ENCODE results near the gene ABHD8.

Gene ABHD8, protein sequence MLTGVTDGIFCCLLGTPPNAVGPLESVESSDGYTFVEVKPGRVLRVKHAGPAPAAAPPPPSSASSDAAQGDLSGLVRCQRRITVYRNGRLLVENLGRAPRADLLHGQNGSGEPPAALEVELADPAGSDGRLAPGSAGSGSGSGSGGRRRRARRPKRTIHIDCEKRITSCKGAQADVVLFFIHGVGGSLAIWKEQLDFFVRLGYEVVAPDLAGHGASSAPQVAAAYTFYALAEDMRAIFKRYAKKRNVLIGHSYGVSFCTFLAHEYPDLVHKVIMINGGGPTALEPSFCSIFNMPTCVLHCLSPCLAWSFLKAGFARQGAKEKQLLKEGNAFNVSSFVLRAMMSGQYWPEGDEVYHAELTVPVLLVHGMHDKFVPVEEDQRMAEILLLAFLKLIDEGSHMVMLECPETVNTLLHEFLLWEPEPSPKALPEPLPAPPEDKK

GRCh38 chr19:17303167-17303939 lies at the start of gene ABHD8:
Gene ABHD8 (minus strand): TSS chr19:17303425. CDS start chr19:17301616, 1,809 bp downstream.
- DNase-seq = peak; percentile 95

DNA sequence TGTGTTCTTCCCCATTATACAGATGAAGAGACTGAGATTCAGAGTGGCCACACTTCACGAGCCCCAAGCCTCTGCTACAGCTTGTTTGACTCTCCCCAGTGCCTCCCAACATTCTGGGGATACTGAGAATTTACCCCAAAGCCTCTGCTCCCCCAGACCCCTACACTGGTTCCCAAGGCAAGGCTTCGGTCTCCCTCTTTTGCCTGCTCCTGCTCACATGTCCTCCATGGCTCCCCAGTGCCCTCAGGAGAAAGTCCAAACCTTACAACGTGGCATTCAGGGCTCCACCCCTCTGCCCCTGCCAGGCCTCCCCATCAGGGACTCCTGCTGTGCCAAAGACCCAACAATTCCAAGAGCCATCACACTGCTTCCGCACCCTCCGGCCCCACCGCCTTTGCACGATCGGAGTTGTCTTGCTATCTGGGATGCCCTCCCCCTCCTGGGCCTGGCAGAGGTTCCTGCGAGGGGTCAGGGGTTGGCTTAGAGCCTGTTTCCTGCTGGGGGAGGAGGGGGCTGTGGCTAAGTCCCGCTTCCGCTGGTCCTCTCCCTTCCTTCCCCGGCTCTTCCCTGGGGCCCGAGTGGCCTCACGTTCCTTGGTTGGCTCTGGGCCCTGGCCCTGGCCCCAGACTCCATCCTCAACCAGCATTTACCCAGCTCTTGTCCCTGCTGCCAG lies 49.5 kb upstream of the ABHD8 start:
- DNase-seq = no peak

- no peak for DNase-seq
Measured at GRCh38 chr19:17351815-17352435, 48.7 kb upstream of the ABHD8 start.

- DNase-seq = no peak
Measured at GRCh38 chr19:17348700-17349099, 45.5 kb upstream of the ABHD8 start.

- no peak for DNase-seq
Measured at GRCh38 chr19:17347877-17348276, 44.7 kb upstream of the ABHD8 start.

DNA sequence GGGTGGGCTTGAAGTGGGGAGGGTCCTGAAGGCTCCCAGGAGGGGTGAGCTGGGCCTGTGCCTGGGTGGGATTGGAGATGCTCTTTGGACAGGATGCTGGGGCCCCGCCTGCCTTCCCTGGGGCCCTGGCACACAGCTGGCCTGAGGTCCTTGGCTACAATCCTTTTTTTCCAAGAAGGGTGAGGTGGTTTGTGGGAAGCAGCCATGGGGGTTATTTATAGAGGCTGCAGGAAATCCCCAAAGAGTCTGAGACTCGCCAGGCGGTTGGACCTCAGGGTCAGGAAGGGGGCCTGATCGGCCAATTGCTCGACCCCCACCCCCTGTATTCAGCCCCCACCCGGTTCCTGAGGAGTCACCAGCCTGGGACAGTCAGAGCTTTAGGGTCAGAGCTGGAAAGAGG lies 44.1 kb upstream of the ABHD8 start:
- DNase-seq = no peak

- DNase-seq = peak; percentile 52
Measured at GRCh38 chr19:17346109-17346671, 43.0 kb upstream of the ABHD8 start.

GRCh38 chr19:17341845-17342244 lies 38.6 kb upstream of the ABHD8 start:
- DNase-seq = no peak

DNA sequence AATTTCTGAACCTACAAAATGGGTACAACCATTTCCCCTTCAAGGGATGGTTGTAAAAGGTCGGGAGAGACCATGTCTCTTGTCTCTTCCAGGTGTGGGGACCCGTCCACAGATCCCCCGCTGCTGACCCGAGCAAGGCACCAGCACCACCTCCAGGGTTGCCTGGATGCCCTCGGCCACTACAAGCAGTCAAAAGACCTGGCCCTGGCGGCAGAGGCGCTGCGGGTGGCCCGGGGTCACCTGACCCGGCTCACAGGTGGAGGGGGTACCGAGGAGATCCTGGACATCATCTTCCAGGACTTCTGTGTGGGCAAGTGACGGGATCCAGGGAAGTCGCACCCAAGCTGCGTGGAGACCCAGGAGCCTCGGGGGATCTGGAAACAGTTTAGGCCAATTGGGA lies 38.2 kb upstream of the ABHD8 start:
- DNase-seq = no peak

DNA sequence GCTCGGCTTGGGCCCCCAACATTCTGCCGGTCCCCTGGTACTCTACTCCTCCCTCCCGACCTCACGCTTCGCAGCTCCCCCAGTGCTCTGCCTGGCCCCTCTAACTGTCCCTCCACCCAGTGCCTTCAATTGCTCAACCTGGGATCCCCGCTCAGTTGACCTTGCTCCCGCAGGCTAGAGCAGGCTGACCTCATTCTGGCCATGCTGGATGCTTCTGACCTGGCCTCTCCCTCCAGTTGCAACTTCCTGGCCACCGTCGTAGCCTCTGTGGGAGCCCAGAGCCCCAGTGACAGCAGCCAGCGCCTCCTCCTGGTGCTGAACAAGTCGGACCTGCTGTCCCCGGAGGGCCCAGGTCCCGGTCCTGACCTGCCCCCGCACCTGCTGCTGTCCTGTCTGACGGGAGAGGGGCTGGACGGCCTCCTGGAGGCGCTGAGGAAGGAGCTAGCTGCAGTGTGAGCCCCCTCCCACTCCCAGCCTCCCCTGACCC lies 37.7 kb upstream of the ABHD8 start:
- no peak for DNase-seq

DNA sequence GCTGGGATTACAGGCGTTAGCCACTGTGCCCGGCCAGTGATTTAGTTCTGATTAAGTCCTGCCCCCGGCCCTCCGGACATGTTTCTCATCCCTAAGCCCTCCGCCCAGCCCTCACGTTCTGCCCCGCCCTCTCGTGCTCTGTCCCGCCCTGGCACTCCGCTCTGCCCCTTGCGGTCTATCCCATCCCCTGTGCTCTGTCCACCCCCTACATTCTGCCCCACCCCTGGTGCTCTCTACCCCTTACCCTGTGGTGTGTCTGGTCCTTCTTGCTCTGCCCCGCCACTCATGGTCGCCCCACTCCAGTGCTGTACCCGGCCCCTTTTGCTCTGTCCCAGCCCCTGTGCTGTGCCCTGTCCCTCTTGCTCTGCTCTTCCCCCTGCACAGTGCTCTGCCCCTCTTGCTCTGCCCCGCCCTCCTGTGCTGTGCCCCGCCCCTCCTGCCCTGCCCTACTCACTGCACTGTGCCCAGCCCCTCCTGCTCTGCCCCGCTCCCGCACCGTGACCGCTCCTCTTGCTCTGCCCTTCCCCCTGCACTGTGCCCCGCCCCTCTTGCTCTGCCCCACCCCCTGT lies 37.2 kb upstream of the ABHD8 start:
- DNase-seq = no peak

DNA sequence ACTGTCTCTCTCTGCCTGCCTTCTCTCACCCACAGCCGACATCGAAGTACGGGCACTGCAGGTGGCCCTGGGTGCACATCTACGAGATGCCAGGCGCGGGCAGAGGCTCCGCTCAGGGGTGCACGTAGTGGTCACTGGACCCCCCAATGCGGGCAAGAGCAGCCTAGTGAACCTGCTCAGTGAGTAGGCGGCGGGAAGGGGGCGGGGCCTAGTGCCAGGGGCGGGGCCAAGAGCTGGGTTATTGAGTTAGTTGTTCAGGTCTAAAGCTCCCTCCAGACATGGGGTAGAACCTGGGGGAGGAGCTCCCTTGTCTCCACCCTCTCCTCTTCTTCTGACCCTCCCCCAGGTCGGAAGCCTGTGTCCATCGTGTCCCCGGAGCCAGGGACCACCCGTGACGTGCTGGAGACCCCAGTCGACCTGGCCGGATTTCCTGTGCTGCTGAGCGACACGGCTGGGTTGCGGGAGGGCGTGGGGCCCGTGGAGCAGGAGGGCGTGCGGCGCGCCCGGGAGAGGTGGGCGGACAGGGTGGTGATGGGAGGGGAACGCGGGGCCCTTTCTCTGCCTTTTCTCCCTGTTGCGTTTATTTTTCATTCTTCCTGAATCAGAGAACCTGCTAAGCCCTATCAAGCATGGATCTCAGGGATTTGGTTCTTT lies 36.0 kb upstream of the ABHD8 start:
- DNase-seq = no peak

- no peak for DNase-seq
Measured at GRCh38 chr19:17338433-17339078, 35.3 kb upstream of the ABHD8 start.

- no peak for DNase-seq
Measured at GRCh38 chr19:17337675-17338432, 34.6 kb upstream of the ABHD8 start.

DNA sequence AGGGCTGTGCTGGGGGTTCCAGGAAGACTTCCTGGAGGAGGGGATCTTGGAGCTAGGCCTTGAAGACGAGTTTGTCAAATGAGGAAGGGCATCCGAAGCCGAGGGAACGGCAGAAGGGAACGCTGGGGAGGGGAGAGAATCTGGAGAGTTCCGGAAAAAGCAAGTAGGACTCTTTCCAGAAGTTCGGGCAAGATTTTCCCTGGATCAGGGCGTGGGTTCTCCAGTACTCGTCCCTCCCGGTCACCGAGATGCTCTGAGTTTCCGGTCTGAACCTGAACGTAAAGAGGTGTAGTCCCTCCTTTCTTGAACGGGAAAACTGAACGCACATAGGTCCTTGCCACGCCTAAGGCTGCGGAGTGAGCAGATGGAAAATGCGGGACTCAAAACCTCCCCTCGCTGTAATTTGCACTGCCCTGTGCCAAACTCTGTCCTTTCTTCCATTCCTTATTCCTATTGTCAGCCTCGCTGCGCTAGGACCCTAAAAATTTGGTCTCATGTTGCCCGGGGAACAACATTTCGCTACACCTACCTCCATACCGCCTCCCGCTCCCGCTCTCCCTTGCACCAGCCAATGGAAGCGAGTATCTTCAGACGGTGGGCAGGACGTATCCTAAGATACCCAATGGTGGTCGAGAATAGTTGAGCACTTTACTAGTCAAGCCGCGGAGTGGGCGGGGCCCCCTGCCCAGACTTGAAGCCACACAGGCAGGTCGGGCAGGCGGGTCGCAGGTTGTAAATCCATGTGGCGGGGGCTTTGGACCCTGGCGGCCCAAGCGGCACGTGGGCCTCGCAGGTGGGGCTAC lies 33.8 kb upstream of the ABHD8 start, which contains the start of gene GTPBP3:
Gene GTPBP3, plus strand, starts transcription at position 682 of the 803 bp plus-strand sequence. Its CDS starts 59 bp downstream, at position 741.
- peak; percentile 98 for DNase-seq

DNA sequence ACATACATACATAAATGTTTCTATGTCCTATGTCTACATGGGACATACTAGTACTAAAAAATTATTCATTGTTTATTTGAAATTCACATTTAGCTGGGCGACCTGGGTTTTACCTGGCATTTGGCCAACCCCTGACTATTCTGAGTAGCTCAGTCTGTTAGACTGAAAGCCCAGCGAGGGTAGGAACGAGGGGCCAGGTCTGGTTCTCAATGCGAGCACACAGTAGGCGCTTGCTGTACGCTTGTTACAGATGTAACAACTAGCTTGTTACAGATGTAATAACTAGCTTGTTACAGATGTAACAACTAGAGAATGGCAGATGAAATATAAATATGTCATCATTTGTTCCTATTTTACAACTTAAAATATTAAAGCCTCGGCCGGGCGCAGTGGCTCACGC lies 32.4 kb upstream of the ABHD8 start:
- DNase-seq = no peak

DNA sequence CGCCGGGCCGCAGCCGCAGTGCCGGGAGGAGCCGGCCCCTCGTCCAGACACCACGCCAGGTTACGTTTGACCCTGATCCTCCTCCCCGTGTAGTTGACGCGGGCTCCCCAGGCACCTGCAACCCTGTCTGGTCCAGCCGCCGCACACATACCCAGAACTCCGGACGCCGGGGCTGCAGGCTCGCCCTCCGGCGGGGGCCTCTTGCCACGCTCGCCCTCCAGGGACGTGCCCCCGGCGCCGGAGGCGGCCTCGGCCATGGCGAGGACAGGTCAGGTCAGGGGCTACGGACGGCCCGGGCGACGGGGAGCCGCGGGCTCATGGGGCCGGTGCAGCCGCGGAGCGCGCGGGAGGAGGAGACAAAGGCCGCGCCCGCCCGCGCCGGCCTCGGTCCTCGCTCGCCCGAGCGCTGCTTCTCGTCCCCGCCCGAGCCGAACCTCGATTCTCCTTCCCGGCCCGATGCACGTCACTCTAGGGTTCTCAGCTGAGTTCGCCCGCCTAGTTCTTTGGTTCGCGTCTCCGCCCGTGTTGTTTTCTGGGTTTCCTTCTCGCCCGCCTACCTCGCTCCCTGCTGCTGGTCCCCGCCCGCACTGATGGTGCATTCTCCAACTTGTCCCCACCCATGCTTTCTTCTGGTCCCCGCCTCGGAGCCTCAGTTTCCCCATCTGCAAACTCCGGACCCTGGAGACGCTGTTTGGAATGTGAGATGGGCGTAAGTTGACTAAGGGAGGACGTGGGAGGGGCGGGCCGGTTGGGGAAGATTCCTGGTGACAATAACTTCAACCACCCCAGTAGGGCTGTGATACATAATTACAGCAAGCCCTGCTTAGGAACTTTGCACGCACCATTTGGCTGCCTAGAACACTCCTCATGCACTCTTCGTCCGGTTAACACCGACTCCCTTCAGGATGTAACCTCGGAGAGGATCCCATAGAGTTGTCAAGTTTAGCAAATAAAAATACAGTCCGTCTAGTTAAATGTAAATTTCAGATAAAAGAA lies 31.5 kb upstream of the ABHD8 start, which contains the start of gene ANO8:
Gene ANO8, minus strand, starts transcription at position 442 of the 996 bp plus-strand sequence. Its CDS starts 185 bp downstream, at position 257.
- peak; percentile 95 for DNase-seq

All from NCI-H1092 (cell line).